ENCODE data around the gene HTT.
A peak's percentile ranks its signal among the peaks of the same experiment; 100 is the strongest.

HTT gene

GRCh38 chr4:3291969-3292570 is 217.6 kb downstream of the HTT start:
- peak overlapping the region; percentile 75 to 85 for H3K4me3 ChIP-seq (replicated peaks in 1 of 2; ENCODE audit: low read depth in 2 of 2, low read length in 2 of 2)
- peak; percentile 31 to 49 for DNase-seq (ENCODE audit: low read depth in 2 of 2)
- TF ChIP-seq, protein P1, sequence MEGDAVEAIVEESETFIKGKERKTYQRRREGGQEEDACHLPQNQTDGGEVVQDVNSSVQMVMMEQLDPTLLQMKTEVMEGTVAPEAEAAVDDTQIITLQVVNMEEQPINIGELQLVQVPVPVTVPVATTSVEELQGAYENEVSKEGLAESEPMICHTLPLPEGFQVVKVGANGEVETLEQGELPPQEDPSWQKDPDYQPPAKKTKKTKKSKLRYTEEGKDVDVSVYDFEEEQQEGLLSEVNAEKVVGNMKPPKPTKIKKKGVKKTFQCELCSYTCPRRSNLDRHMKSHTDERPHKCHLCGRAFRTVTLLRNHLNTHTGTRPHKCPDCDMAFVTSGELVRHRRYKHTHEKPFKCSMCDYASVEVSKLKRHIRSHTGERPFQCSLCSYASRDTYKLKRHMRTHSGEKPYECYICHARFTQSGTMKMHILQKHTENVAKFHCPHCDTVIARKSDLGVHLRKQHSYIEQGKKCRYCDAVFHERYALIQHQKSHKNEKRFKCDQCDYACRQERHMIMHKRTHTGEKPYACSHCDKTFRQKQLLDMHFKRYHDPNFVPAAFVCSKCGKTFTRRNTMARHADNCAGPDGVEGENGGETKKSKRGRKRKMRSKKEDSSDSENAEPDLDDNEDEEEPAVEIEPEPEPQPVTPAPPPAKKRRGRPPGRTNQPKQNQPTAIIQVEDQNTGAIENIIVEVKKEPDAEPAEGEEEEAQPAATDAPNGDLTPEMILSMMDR (IDR thresholded peaks at IDR 0.05; ENCODE audit: low read depth, low read length), result no peak

- H3K4me3 ChIP-seq (replicated peaks in 1 of 2; ENCODE audit: low read depth in 2 of 2, low read length in 2 of 2), result peak within 1 kb of the TSS; percentile 75 to 85
- DNase-seq (ENCODE audit: low read depth in 2 of 2), result peak; percentile 92 to 96
Measured at GRCh38 chr4:3292571-3293400, 218.3 kb downstream of the HTT start, which contains the start of gene RGS12. Gene RGS12 (plus strand): TSS chr4:3293021. CDS start chr4:3316171, 23,150 bp downstream.

More at GRCh38 chr4:3292571-3293400, 218.3 kb downstream of the HTT start, which contains the start of gene RGS12:
- TF ChIP-seq, protein P1 (IDR thresholded peaks at IDR 0.05; ENCODE audit: low read depth, low read length), result no peak
